Bronchus fibroblast of lung (primary cell): ENCODE data around the gene OR6Y1. TPM values are rescaled to one million over a fixed set of nuclear protein-coding genes. Genes with fewer than 3 reads are reported as not detected.

Experiments
- total RNA-seq: library from RNA; depleted of rRNA; stranded (reverse); fragments of >200 nt; gene quantifications from 2 replicates; pipeline ENCODE4 v1.2.3, GENCODE V29; 2015

Gene OR6Y1
- total RNA-seq: not detected in 2 replicates

GRCh38 chr1:158554352-158554751 lies at the start of gene OR6Y1:
OR6Y1 (minus strand) TSS chr1:158554405; CDS start chr1:158548105, 6,300 bp downstream.

GRCh38 chr1:158579733-158580132 lies 25.5 kb upstream of the OR6Y1 start, which contains the start of gene OR10X1:
OR10X1 (minus strand) TSS chr1:158579899; CDS start chr1:158579899, 0 bp downstream.

GRCh38 chr1:158570480-158570879 lies 16.3 kb upstream of the OR6Y1 start, which contains the start of gene OR6P1:
OR6P1 (minus strand) TSS chr1:158570580; CDS start chr1:158563604, 6,976 bp downstream.

Other genes starting within 250 kb of the OR6Y1 start
- gene CD1B, start 222.9 kb downstream of the OR6Y1 start, total RNA-seq: not detected in 2 replicates
- not detected in 2 replicates for gene CD1E, start 200.5 kb downstream of the OR6Y1 start, total RNA-seq
- gene OR10T2, start 154.9 kb downstream of the OR6Y1 start, total RNA-seq: not detected in 2 replicates
- gene OR10K2, start 128.2 kb downstream of the OR6Y1 start, total RNA-seq: not detected in 2 replicates
- not detected in 2 replicates for gene OR10K1, start 92.6 kb downstream of the OR6Y1 start, total RNA-seq
- not detected in 2 replicates for gene OR10R2, start 82.2 kb downstream of the OR6Y1 start, total RNA-seq
- not detected in 2 replicates for gene OR6P1, start 16.2 kb upstream of the OR6Y1 start, total RNA-seq
- gene OR10X1, start 25.5 kb upstream of the OR6Y1 start, total RNA-seq: not detected in 2 replicates
- gene OR10Z1, start 50.9 kb upstream of the OR6Y1 start, total RNA-seq: not detected in 2 replicates
- gene SPTA1, start 132.3 kb upstream of the OR6Y1 start, total RNA-seq: not detected in 2 replicates
- gene OR6K2, start 146.2 kb upstream of the OR6Y1 start, total RNA-seq: not detected in 2 replicates
- not detected in 2 replicates for gene OR6K3, start 166.3 kb upstream of the OR6Y1 start, total RNA-seq
- gene OR6K6, start 200.3 kb upstream of the OR6Y1 start, total RNA-seq: not detected in 2 replicates
- gene OR6N1, start 217.8 kb upstream of the OR6Y1 start, total RNA-seq: not detected in 2 replicates
- not detected in 2 replicates for gene OR6N2, start 226.8 kb upstream of the OR6Y1 start, total RNA-seq